GM18517 (cell line): ENCODE data around the gene CELSR1.

Experiments used
- ATAC-seq: cut with Tn5 transposase; IDR thresholded peaks from one replicate; pipeline ENCODE4 v1.9.1; 2021; ENCODE audit warnings: mild to moderate bottlenecking, moderate library complexity; ENCODE audit not compliant: unreplicated experiment

CELSR1 gene

GRCh38 chr22:46537225-46537945 lies at the start of gene CELSR1:
TSS of gene CELSR1 (minus strand) at chr22:46537620. CDS start at chr22:46537170, 450 bp downstream.
- no peak for ATAC-seq

- ATAC-seq, result peak; percentile 46
Measured at GRCh38 chr22:46587061-46587460, 49.6 kb upstream of the CELSR1 start.

DNA sequence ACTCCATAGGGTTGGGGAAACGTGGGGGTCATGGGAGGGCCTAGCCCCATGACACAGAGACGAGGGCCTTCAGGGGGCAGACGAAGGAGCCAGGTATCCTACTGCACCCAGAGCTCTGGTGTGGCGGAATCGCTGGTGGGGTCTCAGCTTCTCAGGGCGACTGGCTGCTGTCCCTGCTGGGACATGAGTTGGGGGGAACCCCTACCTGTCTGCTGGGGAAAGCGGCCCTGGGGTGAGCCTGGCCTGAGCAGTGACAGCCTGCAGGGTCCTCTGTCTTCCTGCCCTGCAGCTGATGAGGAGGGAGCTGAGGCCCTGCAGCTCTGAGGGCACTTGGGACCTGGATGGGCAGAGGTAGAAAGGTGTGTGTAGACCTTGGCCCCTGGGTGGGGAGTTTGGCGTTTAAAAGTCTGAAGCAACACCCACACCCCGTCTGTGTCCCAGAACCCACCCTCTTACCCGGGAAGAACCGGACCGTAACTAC lies 49.2 kb upstream of the CELSR1 start:
- no peak for ATAC-seq

- ATAC-seq, result no peak
Measured at GRCh38 chr22:46586123-46586519, 48.7 kb upstream of the CELSR1 start.

DNA sequence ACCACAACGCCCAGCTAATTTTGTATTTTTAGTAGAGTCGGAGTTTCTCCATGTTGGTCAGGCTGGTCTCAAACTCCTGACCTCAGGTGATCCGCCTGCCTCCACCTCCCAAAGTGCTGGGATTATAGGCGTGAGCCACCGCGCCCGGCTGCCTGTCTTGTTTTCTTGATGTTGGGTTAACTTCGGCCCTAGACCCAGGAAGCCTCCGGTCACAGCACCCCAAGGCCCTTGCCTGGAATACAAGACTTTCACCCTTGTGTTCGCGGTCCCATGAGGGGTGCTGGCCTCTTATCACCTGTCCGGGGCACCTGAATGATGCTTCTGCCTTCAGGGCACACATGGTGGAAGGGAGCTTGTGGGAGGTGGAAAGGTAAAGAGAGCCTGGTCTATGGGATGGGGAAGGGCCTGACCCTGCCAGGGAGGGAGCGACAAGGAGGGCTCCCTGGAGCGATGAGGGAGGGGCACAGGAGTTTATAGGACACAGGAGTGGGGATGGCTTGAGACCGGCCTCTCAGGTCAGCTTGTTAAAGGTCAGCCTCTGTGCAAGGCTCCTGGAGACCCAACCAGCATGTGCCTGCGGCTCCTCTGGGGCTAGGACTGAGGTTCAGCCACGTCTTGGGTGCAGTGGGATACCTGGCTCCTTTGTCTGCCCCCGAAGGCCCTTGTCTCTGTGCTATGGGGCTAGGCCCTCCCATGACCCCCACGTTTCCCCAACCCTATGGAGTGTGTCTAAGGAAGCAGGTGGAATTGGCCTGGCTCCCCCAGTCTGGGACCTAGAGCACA lies 48.1 kb upstream of the CELSR1 start:
- ATAC-seq, result no peak

DNA sequence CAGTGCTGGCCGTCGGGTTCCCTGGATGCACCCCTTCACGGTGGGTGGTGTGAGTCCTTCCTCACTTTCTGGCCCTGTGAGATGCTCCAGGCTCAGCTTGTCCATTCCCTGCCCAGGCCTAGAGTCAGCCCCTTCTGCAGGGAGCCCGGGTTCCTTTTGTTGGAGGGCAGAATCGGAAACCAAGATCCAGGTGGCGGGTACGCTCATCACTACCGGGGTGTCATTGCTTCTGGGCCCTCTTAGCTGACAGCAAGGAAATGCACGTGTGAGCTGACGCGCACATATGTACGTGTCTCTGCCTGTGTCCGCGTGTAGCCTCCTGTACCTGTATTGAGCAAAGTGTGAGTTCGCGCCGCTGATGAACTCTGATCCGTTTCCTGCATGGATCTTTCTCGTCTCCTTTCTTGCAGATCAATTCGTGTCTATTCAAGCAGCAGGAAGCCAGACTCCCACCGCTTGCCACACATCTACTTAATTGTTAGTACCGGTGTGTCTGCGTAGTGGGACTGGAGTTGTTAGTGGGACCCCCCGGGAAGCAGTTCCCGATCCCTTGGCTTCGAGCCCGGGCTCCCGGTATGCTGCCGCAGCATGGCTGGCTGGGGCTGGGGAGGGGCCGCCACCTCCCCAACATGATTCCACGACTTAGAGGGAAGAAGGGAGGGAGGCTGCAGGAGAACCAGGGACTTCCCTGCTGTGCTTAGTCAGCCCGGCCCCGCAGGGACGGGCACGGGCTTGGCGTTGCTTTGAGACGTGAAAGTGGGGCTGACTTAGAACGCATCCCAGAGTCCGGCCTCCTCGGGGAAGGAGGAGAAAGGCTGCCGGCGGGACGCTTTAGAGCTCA lies 46.9 kb upstream of the CELSR1 start:
- no peak for ATAC-seq

DNA sequence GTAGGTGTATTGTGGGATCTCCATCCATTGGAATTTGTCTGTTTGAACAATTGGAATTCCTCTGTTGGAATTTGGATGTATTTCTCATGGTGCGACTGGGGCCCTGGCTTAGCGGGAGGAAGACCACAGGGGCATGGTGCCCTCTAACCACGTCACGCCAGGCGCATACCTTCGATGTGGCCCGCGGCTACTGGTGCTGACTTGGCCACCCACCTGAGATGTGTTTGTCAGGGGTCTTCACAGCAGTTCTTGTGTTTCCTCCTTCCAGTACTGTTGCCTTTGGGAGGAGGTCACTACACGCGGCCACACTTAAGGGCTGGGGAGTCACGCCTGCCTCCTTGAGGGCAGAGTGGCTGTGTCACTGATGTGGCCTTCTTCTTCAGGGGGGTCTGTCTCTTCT lies 46.2 kb upstream of the CELSR1 start:
- ATAC-seq, result no peak

DNA sequence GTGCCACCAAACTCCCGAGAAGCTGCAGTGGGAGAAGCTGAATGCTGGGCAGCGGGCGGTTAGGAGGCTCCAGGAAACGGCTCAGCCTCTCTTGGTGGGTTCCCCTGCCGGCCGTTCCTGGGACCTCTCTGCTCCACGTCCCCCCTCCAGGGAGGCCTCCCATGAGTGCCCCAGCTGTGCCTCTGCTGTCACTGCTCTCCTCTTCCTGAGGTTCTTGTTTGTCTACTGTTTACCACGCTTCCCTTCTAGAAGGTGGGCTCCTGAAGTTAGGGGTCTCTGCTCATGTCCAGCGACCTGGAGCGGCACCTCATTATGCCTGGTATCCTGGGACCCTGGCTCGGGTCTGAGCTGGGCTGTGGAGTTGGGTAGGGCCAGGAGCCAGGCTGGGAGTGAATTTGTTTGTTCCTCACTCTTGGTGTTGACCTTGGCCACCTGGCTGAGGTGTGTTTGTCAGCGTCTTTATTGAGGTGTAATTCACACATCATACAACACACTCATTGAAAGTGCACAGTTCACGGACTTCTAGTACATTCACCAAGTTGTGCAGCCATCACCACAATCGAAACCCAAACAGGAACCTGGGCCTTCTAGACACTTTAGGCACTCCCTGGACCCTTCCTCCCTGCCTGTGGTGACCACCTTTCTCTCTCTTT lies 45.0 kb upstream of the CELSR1 start:
- ATAC-seq, result no peak

DNA sequence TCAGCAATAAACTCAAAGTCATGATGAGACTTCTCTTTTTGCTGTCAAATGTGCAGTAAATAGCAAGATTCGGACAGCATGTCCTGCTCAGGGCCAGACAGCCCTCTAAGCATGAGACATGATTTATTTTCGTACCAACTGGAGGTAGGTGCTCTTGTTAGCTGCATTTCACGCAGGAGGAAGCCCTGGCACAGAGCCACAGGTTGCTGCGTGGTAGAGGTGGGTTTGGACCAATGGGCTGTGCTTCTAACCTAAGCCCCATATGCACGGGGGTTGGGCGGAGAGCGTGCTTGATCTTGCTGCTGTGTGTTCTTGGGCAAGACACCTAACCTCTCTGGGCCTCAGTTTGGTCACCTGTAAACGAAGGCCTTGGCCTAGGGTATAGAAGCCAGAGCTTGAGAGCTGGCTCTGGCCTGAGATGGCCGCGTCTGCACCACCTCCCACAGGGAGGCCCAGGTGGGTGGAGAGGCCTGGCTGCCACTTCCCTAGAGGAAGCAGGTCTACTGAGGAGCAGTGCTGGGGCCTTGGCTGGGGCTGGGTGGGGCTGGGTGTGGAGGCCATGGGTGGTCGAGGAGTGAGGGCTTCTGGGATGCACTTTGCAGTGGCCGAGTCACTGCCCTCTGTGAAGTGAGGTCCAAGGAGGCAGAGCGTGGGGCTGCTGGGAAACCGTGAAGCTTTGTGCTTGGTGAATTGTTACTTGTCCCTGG lies 44.3 kb upstream of the CELSR1 start:
- no peak for ATAC-seq

- no peak for ATAC-seq
Measured at GRCh38 chr22:46580940-46581537, 43.6 kb upstream of the CELSR1 start.

- no peak for ATAC-seq
Measured at GRCh38 chr22:46579751-46580449, 42.5 kb upstream of the CELSR1 start.

- ATAC-seq, result no peak
Measured at GRCh38 chr22:46578824-46579561, 41.6 kb upstream of the CELSR1 start.

GRCh38 chr22:46578251-46578823 lies 40.9 kb upstream of the CELSR1 start:
- no peak for ATAC-seq

- ATAC-seq, result no peak
Measured at GRCh38 chr22:46577368-46578249, 40.2 kb upstream of the CELSR1 start.

GRCh38 chr22:46576556-46577367 lies 39.3 kb upstream of the CELSR1 start:
- no peak for ATAC-seq

- no peak for ATAC-seq
Measured at GRCh38 chr22:46575911-46576555, 38.6 kb upstream of the CELSR1 start.
